NCI-H526 (cell line): ENCODE data around the gene POU2F2.

Experiments
- DNase-seq, 2 experiments: peaks; one replicate each; lab custom pipeline; 2025; lab: John Stamatoyannopoulos, UW

POU2F2 gene

GRCh38 chr19:42080764-42081375 is 51.4 kb downstream of the POU2F2 start:
- DNase-seq: no peak

GRCh38 chr19:42079886-42080763 is 52.1 kb downstream of the POU2F2 start:
- DNase-seq: no peak

- DNase-seq: no peak
Measured at GRCh38 chr19:42079276-42079669, 53.0 kb downstream of the POU2F2 start.

GRCh38 chr19:42078538-42079275 is 53.5 kb downstream of the POU2F2 start:
- DNase-seq: no peak

GRCh38 chr19:42078058-42078457 is 54.2 kb downstream of the POU2F2 start:
- no peak for DNase-seq

- no peak for DNase-seq
Measured at GRCh38 chr19:42076380-42076944, 55.8 kb downstream of the POU2F2 start.

- DNase-seq: peak; percentile 100
Measured at GRCh38 chr19:42075616-42076379, 56.4 kb downstream of the POU2F2 start, which contains the start of gene ZNF574. TSS of gene ZNF574 (plus strand) at chr19:42076166. CDS start at chr19:42078607, 2,441 bp downstream.

- DNase-seq: no peak
Measured at GRCh38 chr19:42075364-42075615, 57.0 kb downstream of the POU2F2 start.

- DNase-seq: no peak
Measured at GRCh38 chr19:42074513-42075363, 57.5 kb downstream of the POU2F2 start.

- no peak for DNase-seq
Measured at GRCh38 chr19:42071247-42071646, 61.0 kb downstream of the POU2F2 start.

- DNase-seq: peak; percentile 22 to 81
Measured at GRCh38 chr19:42069619-42070351, 62.5 kb downstream of the POU2F2 start, which contains the start of gene GRIK5. TSS of gene GRIK5 (minus strand) at chr19:42070206. CDS start at chr19:42065770, 4,436 bp downstream.

GRCh38 chr19:42068756-42069571 is 63.3 kb downstream of the POU2F2 start:
- DNase-seq: peak in 1 of 2 experiments; percentile 46

- DNase-seq: peak in 1 of 2 experiments; percentile 25
Measured at GRCh38 chr19:42068361-42068755, 63.9 kb downstream of the POU2F2 start.

GRCh38 chr19:42067315-42067888 is 64.8 kb downstream of the POU2F2 start:
- no peak for DNase-seq

GRCh38 chr19:42066075-42066754 is 66.0 kb downstream of the POU2F2 start:
- peak; percentile 77 to 89 for DNase-seq

- DNase-seq: no peak
Measured at GRCh38 chr19:42065511-42065910, 66.7 kb downstream of the POU2F2 start.

GRCh38 chr19:42065051-42065450 is 67.2 kb downstream of the POU2F2 start:
- DNase-seq: no peak

GRCh38 chr19:42064432-42064831 is 67.8 kb downstream of the POU2F2 start:
- DNase-seq: no peak
